CD4-positive, alpha-beta T cell treated with Interleukin-6 at 100 ng/mL for 8 hours (primary cell): ENCODE data around the gene TMEM119.
"Not testable (repeated sequence)": the region's sequence is repeated elsewhere in the genome, so short reads cannot be mapped to it uniquely, and the experiment has no call there.

ENCODE experiments used
- DNase-seq: peaks from one replicate; pipeline ENCODE4 v3.0.0-alpha.2; 2020; ENCODE audit warnings: mixed read lengths, low spot score

The TMEM119 gene

DNA sequence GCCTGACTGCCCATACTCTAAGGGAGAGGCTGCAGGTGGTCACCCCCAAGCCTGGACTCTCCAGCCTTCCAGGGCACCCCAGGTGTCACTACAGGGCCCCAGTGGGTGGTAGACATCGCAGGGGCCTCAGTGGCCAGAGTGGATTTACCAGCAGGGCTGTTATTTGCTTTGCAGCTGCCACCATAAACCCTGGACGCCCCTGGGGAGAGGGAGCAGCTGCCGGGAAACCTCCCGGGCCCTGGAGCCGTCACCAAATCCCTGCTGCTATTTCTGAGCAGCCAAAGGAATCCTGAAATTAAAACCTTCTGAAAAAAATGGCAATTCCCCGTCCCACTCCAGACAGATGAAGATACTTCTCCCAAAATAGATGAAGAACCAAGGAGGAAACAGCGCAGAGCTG is 13.9 kb downstream of the TMEM119 start:
- no peak for DNase-seq

GRCh38 chr12:108582978-108583770 is 14.7 kb downstream of the TMEM119 start:
- DNase-seq: no peak

DNA sequence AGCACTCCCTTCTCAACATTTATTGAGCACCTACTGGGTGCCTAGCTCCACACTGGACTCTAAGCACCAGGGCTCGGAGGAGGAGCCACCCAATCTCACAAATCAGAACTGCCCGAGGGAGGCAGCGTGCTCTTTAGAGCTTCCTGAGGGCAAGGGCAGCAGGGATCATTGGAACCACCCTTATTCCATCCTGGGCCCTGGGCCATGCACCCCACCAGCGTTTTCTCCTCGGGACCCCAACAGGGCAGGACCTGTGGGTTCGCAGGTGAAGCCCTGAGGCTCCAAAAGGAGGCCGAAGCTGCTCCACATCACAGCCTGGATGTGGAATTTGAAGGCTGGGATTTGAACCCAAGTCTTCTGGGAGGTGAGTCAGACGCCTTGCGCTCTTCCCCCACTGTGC is 15.4 kb downstream of the TMEM119 start:
- DNase-seq: no peak

DNA sequence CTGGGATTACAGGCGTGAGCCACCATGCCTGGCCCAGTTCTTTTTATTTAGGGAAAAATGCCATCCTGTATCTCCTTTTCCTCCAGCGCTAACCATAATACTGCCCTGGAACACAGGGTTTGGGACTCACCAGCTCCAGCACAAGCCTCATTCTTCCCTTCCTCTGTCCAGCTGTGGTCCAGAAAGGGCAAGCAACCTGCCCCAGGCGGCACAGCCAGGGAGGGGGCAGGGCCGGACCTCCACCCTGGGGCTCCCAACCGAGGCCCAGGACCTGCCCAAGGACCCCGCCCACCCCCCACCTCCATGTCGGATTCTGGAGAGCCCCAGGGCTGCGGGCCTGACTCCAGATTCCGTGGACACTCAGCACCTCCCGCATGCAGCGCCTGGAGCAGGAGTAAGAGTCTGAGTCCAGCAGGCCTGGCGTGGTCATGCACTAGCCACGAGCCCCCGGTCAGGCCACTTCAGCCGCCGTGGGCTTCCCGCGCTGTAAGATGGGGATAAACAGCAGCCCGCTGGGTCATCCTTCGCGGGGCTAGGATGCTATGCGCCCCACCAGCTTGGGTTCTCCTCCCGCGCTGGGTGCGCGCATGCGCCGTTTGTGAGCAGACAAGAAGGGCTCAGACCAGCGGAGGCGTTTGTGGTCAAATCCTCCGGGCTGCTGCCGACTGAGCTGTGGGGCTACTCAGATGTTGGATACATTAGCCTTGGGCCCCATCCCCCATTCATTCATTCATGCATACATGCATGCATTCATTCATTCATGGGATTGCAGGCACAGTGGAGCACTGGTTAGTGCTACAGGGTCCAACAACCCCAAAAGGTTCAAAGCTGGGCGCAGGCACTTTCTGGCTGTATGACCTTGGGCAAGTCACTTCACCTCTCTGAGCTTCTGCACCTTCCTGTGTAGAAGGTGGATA is 16.3 kb downstream of the TMEM119 start:
- no peak for DNase-seq

DNA sequence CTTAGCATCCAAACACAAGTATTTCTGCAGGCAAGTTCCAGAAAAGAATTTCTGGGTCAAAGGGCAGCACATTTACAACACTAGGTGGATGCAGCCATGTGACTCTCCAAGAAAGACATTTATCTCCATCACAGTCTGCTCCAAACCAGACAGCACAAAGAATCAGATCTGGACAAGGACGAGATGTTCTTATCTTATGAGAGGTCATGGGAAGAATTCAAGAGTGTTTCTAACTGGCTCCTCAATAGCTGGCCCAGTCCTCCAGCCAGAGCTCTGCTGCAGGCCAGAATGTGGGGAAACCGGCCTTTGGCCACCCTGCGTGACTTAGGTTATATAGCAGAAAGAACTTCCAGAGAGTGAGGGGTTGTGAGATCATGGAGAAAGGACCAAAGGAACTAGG is 17.4 kb downstream of the TMEM119 start:
- DNase-seq: no peak

GRCh38 chr12:108578813-108579212 is 19.1 kb downstream of the TMEM119 start:
- no peak for DNase-seq

DNA sequence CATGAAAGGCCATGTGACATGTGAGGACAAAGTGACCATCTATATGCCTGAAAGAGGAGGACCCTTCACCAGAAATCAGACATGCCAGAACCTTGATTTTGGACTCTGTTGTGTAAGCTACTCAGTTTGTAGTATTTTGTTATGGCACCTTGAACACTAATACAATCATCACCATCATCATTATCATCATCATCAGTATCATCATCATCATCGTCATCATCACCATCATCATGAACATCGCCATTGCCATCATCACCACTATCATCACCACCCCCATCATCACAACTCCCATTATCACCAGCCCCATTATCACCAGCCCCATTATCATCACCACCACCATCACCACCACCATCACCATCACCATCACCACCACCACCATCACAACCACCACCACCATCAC is 19.6 kb downstream of the TMEM119 start:
- no peak for DNase-seq

DNA sequence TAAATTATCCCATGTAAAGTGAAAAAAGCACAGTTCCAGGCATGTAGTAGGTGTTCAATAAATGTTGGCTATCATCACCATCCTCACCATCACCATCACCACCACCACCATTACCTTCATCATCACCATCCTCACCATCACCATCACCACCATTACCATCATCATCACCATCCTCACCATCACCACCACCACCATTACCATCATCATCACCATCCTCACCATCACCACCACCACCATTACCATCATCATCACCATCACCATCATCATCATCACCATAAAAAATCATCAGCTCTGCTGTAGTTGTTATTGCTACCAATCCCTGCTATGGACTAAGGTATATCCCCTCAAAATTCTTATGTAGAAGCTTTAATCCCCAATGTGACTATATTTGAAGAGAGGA is 20.4 kb downstream of the TMEM119 start:
- DNase-seq: no peak

GRCh38 chr12:108576660-108577234 is 21.1 kb downstream of the TMEM119 start:
- DNase-seq: no peak

- DNase-seq: peak; percentile 17
These were observed 22.5 kb downstream of the TMEM119 start for GRCh38 chr12:108575199-108575912.

DNA sequence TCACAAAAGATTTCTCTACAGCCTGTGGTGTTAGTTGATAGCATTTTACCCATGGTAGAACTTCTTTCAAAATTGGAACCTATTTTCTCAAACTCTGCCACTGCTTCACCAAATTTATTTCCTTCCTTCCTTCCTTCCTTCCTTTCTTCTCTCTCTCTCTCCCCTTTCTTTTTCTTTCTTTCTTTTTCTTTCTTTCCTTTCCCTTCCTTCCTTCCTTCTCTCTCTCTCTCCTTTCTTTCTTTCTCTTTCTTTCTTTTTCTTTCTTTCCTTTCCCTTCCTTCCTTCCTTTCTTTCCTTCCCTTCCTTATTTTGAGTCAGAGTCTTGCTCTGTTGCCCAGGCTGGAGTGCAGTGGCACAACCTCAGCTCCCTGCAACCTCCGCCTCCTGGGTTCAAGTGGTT is 23.6 kb downstream of the TMEM119 start:
- not testable (repeated sequence) for DNase-seq

- DNase-seq: no peak
These were observed 24.6 kb downstream of the TMEM119 start for GRCh38 chr12:108573317-108573716.

DNA sequence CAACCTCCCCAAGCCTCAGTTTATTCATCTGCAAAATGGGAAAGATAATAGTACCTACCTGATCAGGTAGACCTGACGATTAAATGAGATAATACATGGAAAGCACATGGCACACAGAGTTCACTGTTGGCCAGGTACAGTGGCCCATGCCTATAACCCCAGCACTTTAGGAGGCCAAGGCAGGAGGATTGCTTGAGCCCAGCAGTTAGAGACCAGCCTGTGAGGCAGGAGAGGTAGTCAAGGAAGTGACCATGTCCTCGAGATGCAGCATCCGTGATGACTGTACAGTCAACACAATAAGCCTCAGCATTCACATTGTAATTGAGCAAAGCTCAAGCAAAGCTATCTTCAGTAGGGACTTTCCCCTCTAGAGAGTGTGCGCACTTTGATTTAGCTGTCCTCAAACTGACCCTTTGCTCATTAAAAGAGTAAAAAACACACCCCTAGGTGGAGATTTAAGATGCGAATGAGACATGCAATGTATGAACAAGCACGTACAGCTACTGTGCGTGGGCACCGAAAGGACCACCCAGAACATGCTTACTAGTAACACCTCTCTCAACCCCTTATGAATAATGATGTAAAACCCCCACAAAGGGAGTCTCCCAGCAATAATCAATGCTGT is 25.6 kb downstream of the TMEM119 start:
- no peak for DNase-seq

GRCh38 chr12:108571609-108572165 is 26.2 kb downstream of the TMEM119 start:
- no peak for DNase-seq

DNA sequence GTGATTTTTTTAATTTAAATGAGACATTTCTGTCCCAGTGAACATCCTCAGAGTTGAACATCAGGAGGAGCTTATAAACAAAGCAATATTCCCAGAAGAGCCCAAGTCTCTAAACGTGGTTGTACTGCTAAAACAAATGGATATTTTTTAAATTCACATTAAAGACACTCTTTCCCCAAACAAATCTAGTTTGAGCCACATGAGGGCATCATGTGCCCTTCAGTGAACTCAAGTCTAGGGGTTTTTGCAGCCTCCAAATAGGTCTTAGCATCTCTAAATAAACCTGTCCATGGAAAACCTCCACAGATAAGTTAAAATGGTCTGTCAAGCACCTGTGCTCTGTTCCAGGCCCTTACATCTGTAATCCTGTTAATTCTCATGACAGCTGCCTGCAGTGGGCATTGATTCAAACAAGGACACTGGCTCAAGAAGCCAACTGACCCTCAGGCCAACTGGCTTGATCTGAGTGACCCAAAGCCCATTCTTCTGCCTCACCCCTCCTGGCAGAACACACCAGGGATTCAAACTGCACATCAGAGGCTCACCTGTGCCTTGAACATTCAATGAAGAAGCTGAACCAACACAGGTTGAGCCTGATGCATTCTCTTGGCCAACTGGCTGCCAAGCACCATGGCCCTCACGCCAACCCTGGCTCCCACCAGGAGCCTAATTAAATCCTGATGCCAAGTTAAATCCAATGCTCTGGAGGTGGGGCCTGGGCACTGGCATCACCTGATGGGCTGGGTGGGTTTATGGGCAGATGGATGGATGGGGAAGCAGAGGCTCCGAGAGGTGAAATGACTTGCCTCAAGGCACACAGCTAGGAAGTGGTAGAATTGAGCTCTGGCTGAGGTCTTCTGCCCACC is 26.9 kb downstream of the TMEM119 start:
- no peak for DNase-seq

DNA sequence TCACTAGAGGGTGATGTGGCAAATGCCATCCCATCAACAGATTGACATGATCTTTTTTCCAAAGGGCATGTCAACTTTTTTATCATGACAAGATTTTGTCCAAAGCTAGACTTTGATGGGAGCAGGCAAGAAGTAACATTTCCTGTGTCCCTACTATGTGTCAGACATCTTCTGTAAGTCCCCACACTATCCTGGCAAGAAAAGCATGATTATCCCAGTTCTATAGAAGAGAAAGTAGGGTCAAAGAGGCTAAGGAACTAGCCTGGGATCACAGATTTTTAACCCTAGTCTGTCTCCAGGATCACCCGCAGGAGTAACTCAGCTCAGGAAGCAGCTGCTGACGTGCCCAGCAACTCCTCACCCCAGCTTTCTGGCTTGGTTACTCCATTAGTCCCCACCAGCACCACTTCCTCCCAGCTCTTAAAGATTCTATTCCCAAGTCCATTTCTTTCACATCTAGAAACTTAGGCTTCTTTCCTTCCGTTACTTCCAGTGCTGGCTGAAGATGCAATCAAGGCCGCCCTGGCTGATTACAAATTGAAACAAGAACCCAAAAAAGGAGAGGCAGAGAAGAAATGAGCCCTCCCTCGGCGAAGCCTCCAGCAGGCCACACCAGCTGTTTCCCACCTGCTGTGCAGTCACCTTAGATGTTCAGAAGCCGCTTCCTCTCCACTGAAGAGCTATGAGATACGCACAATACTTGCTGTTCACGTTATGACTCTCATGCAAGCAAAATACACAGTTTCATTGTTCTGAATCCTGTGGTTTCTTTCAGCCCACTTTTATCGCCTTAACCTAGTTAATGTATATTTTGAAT is 29.3 kb downstream of the TMEM119 start:
- DNase-seq: peak; percentile 80

- no peak for DNase-seq
These were observed 30.2 kb downstream of the TMEM119 start for GRCh38 chr12:108567406-108568337.

GRCh38 chr12:108566452-108566851 is 31.4 kb downstream of the TMEM119 start:
- DNase-seq: no peak
